ENCODE measurements around the gene ACTR8.

The ACTR8 gene

DNA sequence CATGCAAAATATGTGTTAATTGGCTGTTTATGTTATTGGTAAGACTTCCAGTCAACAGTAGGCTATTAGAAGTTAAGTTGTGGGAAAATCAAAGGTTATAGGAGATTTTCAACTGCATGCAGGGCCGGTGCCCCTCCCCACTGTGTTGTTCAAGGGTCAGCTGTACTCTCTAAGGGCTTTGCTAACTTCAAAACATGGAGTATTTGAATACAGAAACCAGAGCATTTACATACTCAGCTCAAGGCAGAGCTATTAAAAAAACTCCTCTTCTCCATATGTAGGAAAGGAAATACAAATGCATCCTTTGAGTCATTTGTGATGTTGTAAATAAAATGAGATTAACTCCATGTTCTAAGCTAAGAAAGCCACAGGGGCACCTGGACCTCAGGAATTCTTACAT, 18.8 kb downstream of the ACTR8 start:
- no peak for DNase-seq

DNA sequence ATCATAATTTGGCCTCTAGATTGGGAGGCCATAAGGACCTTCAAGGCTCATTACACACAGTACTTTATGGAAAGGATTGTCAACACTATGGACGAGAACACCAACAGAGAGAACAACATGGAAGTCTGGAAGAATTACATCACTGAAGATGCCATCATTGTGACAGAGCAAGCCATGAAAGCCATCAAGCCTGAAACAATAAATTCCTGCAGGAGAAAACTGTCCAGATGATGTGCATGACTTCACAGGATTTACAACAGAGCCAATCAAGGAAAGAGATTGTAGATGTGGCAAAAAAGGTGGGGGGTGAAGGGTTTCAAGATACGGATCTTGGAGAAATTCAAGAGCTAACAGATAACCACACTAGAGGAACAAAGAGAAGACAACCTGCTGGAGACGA, 19.7 kb downstream of the ACTR8 start:
- DNase-seq = no peak

DNA sequence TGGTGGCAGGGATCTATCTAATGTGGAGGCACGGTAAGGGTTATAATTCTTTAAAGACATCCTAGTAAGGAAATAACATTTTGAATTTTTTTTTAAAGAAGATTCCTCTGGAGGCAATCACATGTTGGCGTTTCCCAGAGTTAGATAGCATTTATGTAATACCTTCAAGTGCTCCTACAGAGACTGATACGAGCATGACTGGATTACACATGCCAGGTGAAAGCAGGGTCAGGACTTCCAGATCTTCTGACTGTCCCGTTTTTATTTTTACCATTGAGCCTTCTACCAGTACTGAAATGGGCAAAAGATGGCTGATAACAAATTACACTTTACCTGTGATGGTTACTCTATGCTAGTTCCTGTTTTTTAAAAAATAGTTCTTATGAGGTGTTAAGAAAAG, 21.8 kb downstream of the ACTR8 start:
- DNase-seq = no peak

DNA sequence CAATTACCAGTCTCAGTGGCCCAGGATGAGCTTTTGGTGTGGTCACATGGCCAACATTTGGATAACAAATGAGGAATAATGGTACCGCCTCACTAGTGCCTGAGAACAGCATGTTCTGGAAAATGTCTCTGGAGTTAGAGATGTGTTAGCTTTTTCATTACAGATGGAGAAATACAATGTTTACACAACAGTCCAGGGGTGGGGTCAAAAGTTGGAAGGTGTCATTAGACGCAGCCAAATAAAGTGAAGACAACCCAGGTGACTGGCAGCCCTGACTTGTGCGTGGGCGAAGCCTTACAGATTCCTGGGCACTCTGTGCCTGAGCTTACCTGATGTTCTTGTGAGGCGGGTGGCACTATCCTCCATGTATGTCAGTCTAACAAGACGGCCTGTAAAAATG, 22.8 kb downstream of the ACTR8 start:
- DNase-seq = no peak

DNA sequence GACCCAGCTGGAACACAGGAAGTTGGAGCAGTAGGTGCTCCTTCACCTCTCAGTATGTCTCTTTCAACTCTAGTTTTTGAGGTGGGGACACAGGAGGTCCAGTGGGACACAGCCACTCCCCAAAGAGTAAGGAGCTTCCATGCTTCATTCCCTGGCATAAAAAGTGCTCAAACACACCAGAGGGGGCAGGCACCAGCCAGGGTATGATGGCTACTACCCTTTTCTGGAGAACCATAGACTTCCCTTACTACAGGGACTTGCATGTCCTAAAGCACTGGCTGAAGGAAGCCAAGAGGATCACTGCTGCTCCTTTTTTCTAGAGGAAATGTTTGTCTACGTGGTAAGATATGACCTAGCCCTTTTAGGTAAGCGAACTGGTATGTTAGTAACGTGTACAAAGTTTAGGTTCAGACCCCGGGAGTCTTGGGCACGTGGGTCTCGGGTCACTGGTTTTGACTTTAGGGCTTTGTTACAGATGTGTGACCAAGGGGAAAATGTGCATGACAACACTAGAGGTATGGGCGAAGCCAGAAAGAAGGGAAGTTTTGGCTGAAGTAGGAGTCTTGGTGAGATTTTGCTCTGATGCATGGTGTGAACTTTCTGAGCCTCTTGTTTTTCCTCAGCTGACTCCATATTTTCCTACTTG, 23.7 kb downstream of the ACTR8 start:
- DNase-seq = no peak

DNA sequence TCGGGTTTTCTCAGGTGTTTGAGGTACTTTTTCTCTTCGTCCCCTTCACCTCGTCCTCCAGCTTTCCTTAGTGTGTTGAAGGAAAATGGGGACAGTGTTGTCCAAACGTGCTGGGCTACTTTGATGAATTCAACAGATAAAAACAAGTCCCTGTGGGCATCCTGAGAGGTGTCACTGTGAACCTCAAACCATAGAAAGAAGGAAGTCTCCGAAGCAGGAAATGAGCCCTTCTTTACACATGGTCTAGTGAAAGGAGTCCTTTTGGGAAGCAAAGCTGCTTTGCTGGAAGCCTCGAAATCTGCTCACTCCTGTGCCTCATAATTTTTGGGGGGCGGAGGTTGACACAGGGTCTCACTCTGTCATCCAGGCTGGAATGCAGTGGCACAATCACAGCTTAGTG, 25.0 kb downstream of the ACTR8 start:
- no peak for DNase-seq

DNA sequence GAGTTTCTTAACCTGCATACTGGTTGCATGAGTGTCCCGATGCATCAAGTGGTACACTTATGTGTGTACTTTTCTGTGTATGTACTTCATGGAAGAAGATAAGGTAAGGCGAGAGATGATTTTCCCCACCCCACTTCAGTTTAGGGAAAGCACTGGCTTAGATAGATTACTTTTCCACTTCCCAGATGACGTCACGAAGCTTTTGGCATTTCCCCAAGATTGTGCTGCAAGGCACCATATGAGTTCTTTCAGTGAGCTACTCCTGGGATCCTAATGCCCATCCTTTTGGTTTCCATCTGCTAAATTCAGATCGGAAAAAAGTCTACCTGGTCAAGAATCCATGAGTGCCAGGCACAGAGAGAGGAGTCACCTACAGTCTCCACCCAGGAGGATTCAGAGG, 31.1 kb downstream of the ACTR8 start:
- DNase-seq = no peak

DNA sequence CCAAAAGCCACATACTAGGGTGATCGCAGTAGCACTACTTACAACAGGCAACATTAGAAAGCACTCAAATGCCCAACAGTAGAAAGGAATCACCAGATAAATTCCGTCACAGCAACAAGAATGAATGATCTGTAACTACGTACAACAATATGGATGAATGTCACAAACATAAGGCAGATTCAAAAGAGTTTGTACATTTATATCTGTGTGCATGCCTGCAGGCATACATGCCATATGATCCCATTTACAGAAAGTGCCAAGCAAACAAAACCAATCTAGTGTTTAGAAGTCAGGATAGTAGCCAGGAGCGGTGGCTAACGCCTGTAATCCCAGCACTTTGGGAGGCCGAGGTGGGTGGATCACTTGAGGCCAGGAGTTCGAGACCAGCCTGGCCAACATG, 32.0 kb downstream of the ACTR8 start:
- no peak for DNase-seq

DNA sequence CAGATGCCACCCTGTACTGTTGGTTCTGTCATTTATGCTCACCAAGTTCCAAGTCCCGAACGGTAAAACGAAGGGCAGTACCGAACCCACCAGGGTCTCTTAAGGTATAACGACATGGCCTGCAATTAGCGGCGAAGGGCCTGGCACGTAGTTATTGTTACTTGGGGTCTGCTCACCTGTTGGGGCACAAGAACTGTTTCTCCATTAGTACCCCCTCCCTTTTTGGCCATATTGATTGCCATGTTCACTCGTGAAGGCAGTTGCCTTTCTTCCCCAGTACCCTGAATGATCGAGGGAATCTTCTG, 35.1 kb downstream of the ACTR8 start:
- DNase-seq = no peak

DNA sequence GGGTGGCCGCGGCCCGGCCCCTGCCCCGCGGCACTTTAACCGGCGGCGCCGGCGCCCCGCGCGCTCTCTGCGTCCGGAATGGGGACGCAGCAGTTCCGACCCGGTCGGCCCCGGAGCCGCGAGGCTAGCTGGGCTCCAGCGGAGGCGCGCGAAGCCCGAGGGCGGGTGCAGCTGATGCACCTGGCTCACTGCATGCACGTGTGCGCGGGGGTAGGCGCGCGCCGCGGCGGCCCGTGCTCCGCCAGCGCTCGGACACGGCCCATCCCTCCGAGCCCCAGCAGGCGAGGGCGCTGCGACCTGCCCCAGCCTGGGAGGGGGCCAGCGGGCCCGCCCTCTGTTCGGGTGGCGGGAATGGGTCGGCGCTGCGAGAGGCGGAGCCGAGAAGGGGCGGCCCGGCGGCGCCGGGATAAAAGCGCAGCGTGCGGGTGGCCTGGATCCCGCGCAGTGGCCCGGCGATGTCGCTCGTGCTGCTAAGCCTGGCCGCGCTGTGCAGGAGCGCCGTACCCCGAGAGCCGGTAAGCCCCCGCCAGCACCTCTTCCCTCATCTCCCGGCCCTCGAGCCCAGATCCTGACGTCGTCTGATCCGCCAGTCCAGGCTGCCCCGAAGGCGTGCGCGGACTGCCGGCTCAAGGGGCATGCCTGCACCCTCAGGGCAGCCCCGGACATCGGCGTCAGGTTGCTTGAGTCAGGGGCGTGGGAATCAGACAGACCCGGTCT, 35.7 kb downstream of the ACTR8 start, which contains the start of the genes CHDH and IL17RB:
TSS of gene CHDH (minus strand) at position 286 of the 717 bp plus-strand sequence. CDS start 22,411 bp downstream, outside the sequence.
TSS of gene IL17RB (plus strand) at position 435 of the 717 bp plus-strand sequence. CDS start at position 456, 21 bp downstream.
- DNase-seq = no peak

DNA sequence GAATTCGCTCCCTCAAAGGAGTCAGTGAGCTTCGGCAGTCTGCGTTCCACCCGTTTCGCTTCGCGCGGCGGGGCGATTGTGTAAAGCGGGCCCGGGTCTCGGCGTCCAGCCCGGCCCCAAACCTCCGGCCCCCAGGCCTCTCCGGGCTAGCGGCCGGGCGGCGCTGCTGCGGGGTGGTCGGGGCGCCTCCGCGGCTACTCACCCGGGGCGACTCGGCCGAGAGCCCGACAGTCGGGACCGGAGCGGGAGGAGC, 36.1 kb downstream of the ACTR8 start:
- no peak for DNase-seq

DNA sequence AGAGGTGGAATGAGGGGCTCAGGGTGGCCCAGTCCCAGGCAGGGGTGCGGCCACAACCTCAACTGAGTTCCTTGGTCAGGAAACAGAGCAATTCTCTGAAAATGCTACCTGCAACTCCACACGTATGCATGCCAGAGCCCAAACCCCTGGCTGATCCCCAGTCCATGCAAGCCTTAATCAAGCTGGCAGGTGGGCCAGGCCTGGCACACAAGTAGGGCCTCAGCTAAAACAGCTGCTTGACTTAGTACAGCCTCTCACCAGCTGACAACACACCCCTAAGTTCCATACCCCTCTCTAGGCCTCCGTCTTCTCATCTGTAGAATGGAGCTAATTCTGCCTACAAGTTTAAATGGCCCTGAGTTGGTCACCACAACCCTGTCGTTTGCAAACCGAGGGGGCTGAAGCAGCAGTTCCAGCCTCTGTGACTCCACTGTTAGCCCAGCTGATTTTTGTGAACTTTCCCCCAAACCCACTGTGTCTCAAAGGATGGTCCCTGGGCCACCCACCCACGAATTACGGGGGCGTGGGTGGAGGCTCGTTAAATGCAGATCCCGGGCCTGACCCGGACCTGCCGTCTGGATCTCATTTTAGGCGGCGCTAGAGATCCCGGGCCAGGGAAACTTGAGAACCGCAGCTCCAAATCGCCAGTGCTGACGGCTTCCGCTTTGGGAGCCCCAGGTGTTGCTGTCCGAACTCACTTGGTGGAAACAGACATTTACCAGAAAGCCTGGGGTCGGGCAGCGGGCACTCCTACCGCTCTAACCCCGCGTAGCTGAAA, 36.7 kb downstream of the ACTR8 start:
- no peak for DNase-seq

DNA sequence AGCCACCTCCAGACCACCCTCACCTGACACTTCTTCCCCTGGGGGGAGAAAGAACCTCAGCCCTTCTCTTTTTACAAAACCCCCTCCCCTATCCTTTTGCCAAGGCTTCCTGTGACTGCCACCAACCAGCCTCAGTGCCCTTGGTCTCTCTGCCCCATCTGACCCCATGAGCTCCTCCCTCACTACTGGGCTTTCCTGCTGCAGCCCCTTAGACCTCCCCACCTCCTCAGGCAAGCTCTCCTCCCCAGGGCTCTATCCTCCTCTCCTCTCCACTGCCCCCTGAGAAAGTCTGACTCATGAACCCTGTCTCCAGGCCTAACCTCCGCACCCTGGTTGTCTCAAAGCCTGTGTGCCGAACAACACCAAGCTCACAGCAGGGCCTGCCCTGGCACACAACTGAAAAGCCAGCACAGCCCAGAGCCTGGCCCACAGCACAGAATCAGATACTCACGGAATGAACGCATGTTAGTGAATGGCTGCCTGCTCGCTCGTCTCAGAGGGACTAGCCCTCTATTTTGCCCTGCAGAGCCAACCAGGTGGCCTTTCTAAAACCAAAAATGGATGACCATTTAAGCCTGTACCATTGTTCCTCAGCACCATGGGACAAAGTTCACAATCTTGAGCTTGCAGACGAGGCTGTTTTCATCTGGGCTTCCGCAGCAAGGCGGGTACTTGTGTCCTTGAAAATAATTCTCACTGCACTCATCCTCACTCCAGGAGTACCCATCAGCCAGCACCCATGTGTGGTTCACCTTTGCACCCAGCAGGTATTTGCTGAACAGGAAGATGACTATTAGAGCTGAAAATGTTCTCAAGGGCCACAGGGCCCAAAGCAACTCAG, 37.5 kb downstream of the ACTR8 start:
- no peak for DNase-seq

DNA sequence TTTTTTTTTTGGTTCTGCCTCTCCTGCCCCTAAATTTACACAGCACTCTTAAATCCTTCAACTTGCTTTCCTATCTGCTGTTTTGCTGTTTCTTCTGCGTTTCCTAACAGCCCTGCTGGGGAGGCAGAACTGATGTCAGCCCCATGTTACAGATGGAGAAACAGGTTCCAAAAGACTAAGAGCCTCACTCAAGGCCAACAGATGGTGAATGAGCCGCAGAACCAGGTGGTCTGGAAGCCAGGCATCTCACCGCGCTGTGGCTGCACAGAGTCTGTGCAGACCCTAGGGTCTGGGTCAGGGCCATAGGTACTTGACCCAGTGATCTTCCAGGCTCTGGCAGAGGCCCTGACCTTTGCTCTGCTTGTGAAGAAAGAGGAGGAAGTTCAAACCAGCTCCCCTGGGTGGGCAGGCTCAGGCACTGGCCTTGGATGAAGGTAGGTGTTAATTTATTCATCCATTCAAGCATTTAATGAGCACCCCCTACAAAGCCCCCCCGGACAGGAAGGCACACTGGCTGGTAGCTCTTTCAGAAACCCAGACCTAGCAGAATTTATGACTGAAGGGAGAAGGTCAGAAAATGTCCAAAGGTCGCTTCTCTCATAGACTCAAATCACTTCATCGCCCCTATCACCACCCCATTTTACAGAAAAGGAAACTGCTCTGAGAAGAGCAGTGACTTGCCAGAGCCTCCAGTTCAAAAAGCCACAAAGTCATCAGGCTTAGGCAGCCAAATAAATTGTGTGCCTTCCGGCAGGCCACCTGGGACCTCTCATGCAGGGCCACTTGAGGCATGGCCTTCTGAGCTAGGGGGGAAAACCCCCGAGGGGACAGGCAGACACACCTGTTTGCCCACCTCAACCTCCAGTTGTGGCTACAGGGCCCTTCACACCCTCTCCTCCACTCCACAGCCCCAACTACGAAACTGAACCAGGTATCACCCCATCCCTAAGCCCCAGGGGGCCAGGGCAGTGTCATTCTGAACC, 38.5 kb downstream of the ACTR8 start:
- DNase-seq = no peak

DNA sequence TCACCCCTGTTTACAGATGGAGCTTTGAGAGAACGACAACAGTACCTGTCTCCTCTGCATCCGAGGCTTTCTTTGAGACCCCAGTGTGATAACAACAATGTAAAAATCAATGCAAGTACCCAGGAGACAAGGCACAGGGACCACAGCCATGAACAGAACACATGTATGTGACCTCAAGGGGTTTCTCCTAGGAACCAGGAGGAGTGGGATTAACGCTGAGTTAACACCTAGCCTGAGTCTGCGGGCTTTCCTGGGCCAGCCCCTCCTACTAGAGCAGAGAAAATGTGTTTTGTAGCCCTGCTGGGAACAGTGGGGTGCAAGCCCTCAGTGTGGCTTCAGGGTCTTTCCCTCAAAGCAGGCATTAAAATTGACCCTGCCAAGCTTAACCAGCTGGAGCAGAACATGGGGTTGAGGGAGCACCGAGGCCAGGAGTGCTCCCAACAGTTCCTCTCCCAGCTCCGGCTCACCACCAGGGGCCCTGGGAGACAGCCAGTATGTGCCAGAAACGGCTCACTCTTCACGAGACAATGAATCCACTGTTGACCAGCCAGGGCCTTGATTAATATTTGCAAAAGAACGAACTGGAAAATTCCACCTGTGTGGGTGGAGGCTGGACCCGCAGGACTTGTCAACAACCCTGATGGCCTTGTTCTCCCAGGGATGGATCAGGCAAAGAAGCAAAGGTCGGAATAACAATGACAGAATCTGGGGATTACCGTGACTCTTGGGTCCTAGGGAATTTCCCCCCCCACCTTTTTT, 39.3 kb downstream of the ACTR8 start:
- DNase-seq = no peak

DNA sequence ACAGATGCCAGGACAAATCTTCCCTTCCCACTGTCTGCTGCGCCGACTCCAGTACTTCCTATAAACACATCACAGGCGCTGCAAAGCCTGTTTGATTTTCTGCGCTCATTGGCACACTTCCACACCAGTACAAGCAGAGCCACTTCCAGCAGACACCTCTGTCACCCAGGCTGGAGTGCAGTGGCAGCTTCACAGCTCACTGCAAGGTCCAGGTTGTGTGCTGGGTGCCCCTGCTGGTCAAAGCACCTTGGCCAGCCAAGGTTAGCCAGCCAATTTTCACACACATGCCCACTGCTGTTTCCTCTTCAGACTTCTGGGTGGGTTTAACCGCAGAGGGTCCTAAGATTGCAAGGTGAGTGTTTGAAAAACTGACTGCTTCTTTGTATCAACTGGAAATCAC, 40.7 kb downstream of the ACTR8 start:
- no peak for DNase-seq

DNA sequence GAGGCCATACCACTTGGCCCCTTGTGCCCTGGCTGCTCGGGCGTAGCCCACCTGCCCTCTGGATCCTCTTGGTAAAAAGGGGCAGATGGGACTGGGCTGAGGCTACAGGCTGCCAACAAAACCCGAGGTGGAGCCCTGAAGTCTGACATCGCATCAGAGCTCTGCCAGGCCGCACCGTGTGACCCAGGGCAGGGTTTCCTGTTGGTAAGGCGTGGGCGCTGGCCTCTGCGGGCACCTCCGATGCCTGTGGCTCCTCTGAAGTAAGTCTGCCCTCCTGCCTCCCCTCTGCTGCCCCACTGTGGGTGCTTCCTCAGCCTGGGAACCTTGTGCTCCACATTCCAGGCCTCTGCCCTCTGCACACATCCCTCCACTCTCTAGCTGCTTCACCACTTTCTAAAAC, 44.6 kb downstream of the ACTR8 start:
- no peak for DNase-seq

DNA sequence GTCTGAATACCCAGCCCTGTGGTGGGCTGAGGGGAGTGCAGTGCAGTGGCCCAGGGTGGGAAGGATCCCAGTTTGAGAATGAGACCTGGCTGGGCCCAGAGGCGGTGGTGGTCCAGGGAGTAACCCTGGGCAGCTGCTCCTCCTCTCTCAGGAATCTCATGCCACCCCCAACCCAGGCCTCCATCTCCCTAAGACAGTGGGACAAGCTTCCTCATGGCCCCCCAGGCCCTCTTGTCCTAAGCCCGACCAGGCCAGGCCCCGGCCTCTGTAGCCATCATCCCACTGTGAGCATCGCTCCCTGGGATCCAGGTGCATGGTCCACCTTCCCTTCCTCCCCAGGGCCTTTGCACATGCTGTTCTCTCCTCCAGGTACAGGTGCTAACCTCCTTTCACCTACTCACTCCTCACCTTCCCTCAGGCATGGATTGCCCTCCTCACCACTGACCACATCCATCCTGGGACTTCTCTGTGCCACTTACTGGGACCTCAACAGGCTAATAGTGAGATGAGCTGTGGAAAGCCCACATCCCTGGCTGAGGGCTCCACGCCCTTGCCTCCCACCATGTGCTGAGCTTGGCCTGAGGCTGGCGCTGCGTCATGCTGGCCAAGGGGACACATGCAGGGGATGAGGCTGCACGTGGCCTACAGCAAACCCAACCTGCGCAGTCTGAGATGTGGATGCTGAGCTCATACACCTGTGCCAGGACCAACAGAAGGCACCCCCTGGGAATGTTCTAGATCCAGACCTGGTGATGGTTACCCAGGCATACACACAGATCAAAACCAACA, 45.7 kb downstream of the ACTR8 start:
- no peak for DNase-seq

DNA sequence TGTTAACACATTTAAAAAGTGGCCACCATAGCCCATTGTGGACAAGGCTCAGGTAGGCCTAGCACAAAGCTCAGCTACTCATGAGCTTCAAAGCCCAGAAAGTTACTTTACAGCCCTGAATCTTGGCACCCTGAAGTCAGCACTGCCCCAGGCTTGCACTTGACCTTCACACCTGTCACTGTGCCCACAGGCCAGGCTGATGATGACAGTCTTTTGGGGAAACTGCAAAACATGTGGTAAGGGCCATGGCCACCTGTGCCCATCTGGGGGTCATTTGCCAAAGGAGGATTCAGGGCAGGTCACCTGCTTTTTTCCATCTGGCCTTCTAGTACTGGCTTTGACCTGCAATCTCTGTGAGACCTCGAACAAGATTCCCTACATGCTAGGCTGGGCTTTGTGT, 46.7 kb downstream of the ACTR8 start:
- DNase-seq = no peak

DNA sequence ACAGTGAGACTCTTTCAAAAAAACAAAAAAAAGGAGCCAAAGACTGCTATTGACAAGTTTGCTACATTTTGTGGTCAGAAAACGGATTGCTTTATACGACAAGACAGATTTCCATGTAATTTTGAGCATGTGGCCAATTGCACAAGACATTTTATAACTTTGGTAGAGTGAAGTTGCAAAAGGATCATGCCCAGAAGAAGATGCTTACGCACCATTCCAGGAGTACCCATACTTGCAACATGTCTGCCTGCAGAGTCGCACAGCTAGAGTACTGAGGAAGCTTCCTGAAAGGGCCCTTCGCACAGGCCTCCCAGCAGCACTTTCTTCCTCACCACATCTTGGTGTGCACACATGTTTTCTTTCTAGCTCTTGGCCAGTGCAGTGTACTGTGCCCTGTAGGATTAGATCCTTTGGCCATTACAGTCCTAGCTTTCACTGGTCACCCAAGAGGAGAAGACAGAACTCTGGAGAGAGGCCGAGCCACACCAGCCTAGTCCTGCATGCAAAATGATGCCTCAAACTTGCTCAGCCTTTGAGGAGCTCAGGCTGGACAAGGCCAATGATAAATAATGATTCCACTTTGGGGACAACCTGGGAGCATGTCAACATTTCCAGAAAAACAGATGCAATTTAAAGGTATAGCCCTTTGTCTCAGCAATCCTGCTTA, 47.4 kb downstream of the ACTR8 start:
- DNase-seq = no peak
